ENCODE results near the gene IRF2BP1. TPM values are rescaled to one million over a fixed set of nuclear protein-coding genes. Genes with fewer than 3 reads are reported as not detected.

IRF2BP1 gene
- total RNA-seq, 4 donors from 2014 or later = 14.6 to 22.4 (median 20.0) TPM

DNA sequence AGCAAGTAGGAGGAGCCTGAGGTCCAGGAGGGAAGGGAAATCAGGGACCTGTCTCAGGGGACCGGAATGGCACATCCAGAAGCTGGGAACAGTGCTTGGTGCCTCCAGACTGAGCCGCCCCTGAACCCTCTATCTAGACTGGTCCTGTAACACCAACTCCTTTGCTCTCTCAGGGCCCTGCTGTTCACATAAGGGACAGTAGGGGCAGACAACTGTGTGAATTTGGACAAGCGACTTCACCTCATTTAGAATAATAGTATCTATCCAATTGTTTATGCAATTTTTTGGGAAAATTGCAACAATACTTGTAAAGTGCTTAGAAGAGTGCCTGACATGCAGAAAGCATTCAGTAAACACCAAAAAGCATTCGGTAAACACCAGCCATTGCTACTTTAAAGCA is 37.0 kb downstream of the IRF2BP1 start:
- intact Hi-C loops (cut with DNase I) = no loop called here
- no peak for TF ChIP-seq POLR2A (IDR thresholded peaks at IDR 0.05)
- TF ChIP-seq, protein P1, sequence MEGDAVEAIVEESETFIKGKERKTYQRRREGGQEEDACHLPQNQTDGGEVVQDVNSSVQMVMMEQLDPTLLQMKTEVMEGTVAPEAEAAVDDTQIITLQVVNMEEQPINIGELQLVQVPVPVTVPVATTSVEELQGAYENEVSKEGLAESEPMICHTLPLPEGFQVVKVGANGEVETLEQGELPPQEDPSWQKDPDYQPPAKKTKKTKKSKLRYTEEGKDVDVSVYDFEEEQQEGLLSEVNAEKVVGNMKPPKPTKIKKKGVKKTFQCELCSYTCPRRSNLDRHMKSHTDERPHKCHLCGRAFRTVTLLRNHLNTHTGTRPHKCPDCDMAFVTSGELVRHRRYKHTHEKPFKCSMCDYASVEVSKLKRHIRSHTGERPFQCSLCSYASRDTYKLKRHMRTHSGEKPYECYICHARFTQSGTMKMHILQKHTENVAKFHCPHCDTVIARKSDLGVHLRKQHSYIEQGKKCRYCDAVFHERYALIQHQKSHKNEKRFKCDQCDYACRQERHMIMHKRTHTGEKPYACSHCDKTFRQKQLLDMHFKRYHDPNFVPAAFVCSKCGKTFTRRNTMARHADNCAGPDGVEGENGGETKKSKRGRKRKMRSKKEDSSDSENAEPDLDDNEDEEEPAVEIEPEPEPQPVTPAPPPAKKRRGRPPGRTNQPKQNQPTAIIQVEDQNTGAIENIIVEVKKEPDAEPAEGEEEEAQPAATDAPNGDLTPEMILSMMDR (IDR thresholded peaks at IDR 0.05) = peak in 2 of 6 experiments; percentile 12 to 38
- H3K27ac ChIP-seq = no peak overlapping the region
- H3K4me3 ChIP-seq = no peak overlapping the region
- no peaks in the 10 kb centered on the region for H3K9me3 ChIP-seq
- no peaks in the 10 kb centered on the region for H3K4me1 ChIP-seq
- peaks cover 34 to 100% (median 64%) of the 10 kb centered on the region in 3 donors for H3K36me3 ChIP-seq
- WGBS, 2 donors = 87 to 93% methylated on average over 2 to 4 of the region's 4 CpGs
- no peak for DNase-seq
- H3K27me3 ChIP-seq = no peaks in the 10 kb centered on the region

DNA sequence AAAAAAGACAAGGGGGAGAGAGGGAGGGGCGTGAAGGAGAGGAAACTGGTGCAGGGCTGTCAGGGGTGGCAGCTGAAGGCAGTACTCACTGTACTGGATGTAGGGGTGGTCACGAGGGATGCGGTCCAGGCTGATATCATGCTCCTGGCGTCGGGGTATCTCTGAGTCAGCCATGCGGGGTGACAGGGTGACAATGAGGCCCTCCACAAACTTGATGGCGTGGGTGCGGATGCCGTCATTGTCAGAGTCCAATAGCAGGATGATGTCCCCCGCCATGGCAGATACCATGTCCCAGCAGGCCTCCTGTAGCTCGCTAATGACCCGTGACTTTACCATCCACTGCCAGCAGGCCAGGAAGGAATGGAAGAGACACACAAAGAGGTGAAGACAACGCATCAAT is 38.3 kb downstream of the IRF2BP1 start:
- Histone ChIP-seq H3K9me3 (no peaks in the 10 kb centered on the region), H3K27me3 (no peaks in the 10 kb centered on the region), H3K4me1 (no peaks in the 10 kb centered on the region), H3K27ac (no peak overlapping the region), H3K36me3 (peaks cover 32 to 100% (median 73%) of the 10 kb centered on the region in 3 donors), H3K4me3 (no peak overlapping the region)
- DNase-seq = no peak
- 89 to 94% methylated on average over 11 to 13 of the region's 13 CpGs for WGBS, 2 donors
- intact Hi-C loops (cut with DNase I) = no loop called here
- no peak for TF ChIP-seq POLR2A (IDR thresholded peaks at IDR 0.05)
- TF ChIP-seq, protein P1 (IDR thresholded peaks at IDR 0.05) = no peak

DNA sequence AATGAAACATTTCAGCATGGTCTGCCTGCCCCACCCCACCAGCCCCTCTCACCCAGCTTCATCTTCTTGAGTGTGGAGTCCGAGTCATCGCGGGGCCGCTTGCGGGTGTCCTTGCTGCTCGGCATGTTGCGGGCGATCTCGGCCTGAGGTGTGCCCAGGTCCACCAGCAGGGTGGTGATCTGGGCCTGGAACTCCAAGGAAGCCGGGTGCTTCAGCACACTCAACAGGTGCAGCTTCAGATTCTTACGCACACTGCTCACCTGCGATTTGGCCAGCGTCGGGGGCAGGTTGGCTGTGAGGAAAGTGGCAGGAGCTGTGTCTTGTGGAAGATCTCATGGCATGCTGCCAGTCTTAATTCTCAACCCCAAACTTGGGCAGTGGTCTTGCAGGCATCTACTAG is 43.7 kb downstream of the IRF2BP1 start:
- Histone ChIP-seq H3K27ac (no peak overlapping the region), H3K4me3 (no peak overlapping the region), H3K9me3 (no peaks in the 10 kb centered on the region), H3K4me1 (no peaks in the 10 kb centered on the region), H3K27me3 (no peaks in the 10 kb centered on the region), H3K36me3 (peaks cover 22 to 100% (median 65%) of the 10 kb centered on the region in 3 donors)
- DNase-seq = no peak
- WGBS, 2 donors = 94 to 100% methylated on average over 7 to 11 of the region's 14 CpGs
- intact Hi-C loops (cut with DNase I) = no loop called here
- TF ChIP-seq, protein P1 (IDR thresholded peaks at IDR 0.05) = no peak
- TF ChIP-seq POLR2A (IDR thresholded peaks at IDR 0.05) = no peak

DNA sequence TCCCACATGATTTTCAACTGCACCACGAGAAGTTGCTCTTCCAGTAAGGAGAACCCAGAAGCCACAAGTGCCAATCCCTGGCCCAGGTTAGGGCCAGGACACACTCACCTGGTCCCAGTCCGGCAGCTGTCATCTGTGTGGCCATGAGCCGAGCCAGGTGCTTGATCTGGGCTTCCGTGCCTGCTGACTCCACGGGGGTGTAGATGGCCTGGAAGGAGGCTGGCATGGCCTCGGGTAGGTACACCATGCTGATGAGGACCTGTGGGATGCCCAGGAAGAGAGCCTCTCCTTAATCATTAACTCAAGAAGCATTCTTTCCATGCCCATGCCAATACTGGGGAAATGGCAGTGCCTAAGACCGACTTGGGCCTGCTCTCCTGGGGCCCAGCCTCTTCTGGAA is 51.0 kb downstream of the IRF2BP1 start:
- WGBS, 2 donors = 70 to 94% methylated on average over 2 to 3 of the region's 7 CpGs
- no peak overlapping the region for H3K27ac ChIP-seq
- peaks cover 28 to 100% (median 64%) of the 10 kb centered on the region in 3 donors for H3K36me3 ChIP-seq
- intact Hi-C loops (cut with DNase I) = no loop called here
- no peaks in the 10 kb centered on the region for H3K4me1 ChIP-seq
- no peaks in the 10 kb centered on the region for H3K9me3 ChIP-seq
- H3K27me3 ChIP-seq = no peaks in the 10 kb centered on the region
- no peak for DNase-seq
- H3K4me3 ChIP-seq = no peak overlapping the region
- TF ChIP-seq, protein P1 (IDR thresholded peaks at IDR 0.05) = no peak
- no peak for TF ChIP-seq POLR2A (IDR thresholded peaks at IDR 0.05)

Other genes with a start within 250 kb of the IRF2BP1 start
- gene EML2, start 246.7 kb downstream of the IRF2BP1 start, total RNA-seq = 100 to 1,000 TPM in 1 of 4 donors, 10 to 100 TPM in 3; 38.6 to 617 (median 58.3) TPM
- 1 to 10 TPM in 1 of 4 donors, under 1 TPM in 3; 0.44 to 1.1 (median 0.63) TPM for gene GIPR, start 217.9 kb downstream of the IRF2BP1 start, total RNA-seq
- 100 to 1,000 TPM; 131 to 240 (median 186) TPM for gene SNRPD2, start 194.2 kb downstream of the IRF2BP1 start, total RNA-seq
- 1 to 10 TPM; 3.3 to 6.9 (median 5.5) TPM for gene QPCTL, start 193.5 kb downstream of the IRF2BP1 start, total RNA-seq
- 10 to 100 TPM; 16.0 to 37.2 (median 25.9) TPM for gene FBXO46, start 155.2 kb downstream of the IRF2BP1 start, total RNA-seq
- gene MEIOSIN, start 152.7 kb downstream of the IRF2BP1 start, total RNA-seq = not detected
- 10 to 100 TPM in 2 of 4 donors, 1 to 10 TPM in 2; 5.8 to 13.5 (median 10.1) TPM for gene SIX5, start 116.9 kb downstream of the IRF2BP1 start, total RNA-seq
- gene DMPK, start 103.7 kb downstream of the IRF2BP1 start, total RNA-seq = 10 to 100 TPM; 15.8 to 36.6 (median 17.2) TPM
- 10 to 100 TPM in 3 of 4 donors, 1 to 10 TPM in 1; 9.1 to 32.2 (median 23.5) TPM for gene DMWD, start 93.3 kb downstream of the IRF2BP1 start, total RNA-seq
- under 1 TPM in 1 of 4 donors, not detected in 3; 0.19 TPM for gene RSPH6A, start 70.8 kb downstream of the IRF2BP1 start, total RNA-seq
- gene SYMPK, start 23.0 kb downstream of the IRF2BP1 start, total RNA-seq = 10 to 100 TPM; 28.4 to 36.6 (median 31.6) TPM
- gene FOXA3, start 21.8 kb downstream of the IRF2BP1 start, total RNA-seq = under 1 TPM in 1 of 4 donors, not detected in 3; 0.18 TPM
- gene MYPOP, start 16.5 kb upstream of the IRF2BP1 start, total RNA-seq = 1 to 10 TPM; 2.3 to 5.7 (median 4.2) TPM
- gene NANOS2, start 28.6 kb upstream of the IRF2BP1 start, total RNA-seq = not detected
- gene NOVA2, start 87.7 kb upstream of the IRF2BP1 start, total RNA-seq = 1 to 10 TPM in 1 of 4 donors, under 1 TPM in 2, not detected in 1; 0.40 to 2.1 (median 0.44) TPM
- gene CCDC61, start 109.3 kb upstream of the IRF2BP1 start, total RNA-seq = 1 to 10 TPM; 5.9 to 9.5 (median 7.4) TPM
- gene PGLYRP1, start 136.9 kb upstream of the IRF2BP1 start, total RNA-seq = not detected
- not detected for gene IGFL4, start 154.9 kb upstream of the IRF2BP1 start, total RNA-seq
- gene IGFL3, start 238.5 kb upstream of the IRF2BP1 start, total RNA-seq = not detected